A673 (cell line): ENCODE data around the gene BPIFA2. TPM values are rescaled to one million over a fixed set of nuclear protein-coding genes. Genes with fewer than 3 reads are reported as not detected.

ENCODE experiments used
- BruUV-seq: library from RNA; stranded (reverse); fragments of 400-500 nt; replicated peaks from 2 replicates; lab custom pipeline; 2021; lab: Mats Ljungman, UMichigan
- CTCF ChIA-PET: fragments of 300-600 bp; sonication (Branson Sonifier 250); formaldehyde crosslinking; loops from one replicate; lab custom pipeline; 2022; ENCODE audit warnings: antibody characterized with exemption; lab: Charles Lee
- POLR2A ChIA-PET: fragments of 300-600 bp; sonication (Branson Sonifier 250); formaldehyde crosslinking; loops from one replicate; lab custom pipeline; 2022; ENCODE audit warnings: antibody characterized with exemption; ENCODE audit not compliant: low non-redundant PET; lab: Charles Lee
- DNase-seq: peaks from one replicate; pipeline ENCODE4 v3.0.0-alpha.2; 2015; ENCODE audit warnings: low spot score
- H3K27ac ChIP-seq: fragments of 200-600 bp; sonication (generic); 2 replicates; pipeline ENCODE4 v1.5.1; 2016; ENCODE audit warnings: mixed run types, low read depth, mild to moderate bottlenecking, mixed read lengths, antibody characterized with exemption, low read length; ENCODE audit not compliant: poor library complexity, severe bottlenecking
- H3K27me3 ChIP-seq: fragments of 200-600 bp; sonication (generic); replicated peaks from 2 replicates; pipeline ENCODE4 v1.6.1; 2017; ENCODE audit warnings: mixed run types, low read depth, mild to moderate bottlenecking, mixed read lengths, antibody characterized with exemption, low read length; ENCODE audit not compliant: insufficient read depth, poor library complexity
- H3K36me3 ChIP-seq: fragments of 200-600 bp; sonication (generic); 2 replicates; pipeline ENCODE4 v1.6.1; 2016; ENCODE audit warnings: mixed run types, mild to moderate bottlenecking, mixed read lengths, antibody characterized with exemption, low read length; ENCODE audit not compliant: insufficient read depth, poor library complexity, severe bottlenecking
- H3K4me1 ChIP-seq: fragments of 200-600 bp; sonication (generic); 2 replicates; pipeline ENCODE4 v1.6.1; 2017; ENCODE audit warnings: mixed run types, mild to moderate bottlenecking, mixed read lengths, antibody characterized with exemption, low read length; ENCODE audit not compliant: insufficient read depth, poor library complexity, severe bottlenecking
- H3K4me3 ChIP-seq: fragments of 200-600 bp; sonication (generic); 2 replicates; pipeline ENCODE4 v1.5.1; 2016; ENCODE audit warnings: low read depth, mixed run types, mild to moderate bottlenecking, mixed read lengths, low read length; ENCODE audit not compliant: poor library complexity, severe bottlenecking
- H3K9me3 ChIP-seq: fragments of 200-600 bp; sonication (generic); 2 replicates; pipeline ENCODE4 v1.6.1; 2016; ENCODE audit warnings: mixed run types, low read depth, mild to moderate bottlenecking, mixed read lengths, antibody characterized with exemption, low read length; ENCODE audit not compliant: poor library complexity, severe bottlenecking
- CTCF ChIP-seq: fragments of 300-800, 200-600 bp; sonication (generic); conservative IDR thresholded peaks from 2 replicates; pipeline ENCODE4 v1.5.1; 2017; ENCODE audit warnings: low read depth, mild to moderate bottlenecking, antibody characterized with exemption, low read length, moderate library complexity, mixed read lengths
- EZH2 ChIP-seq: fragments of 200-600 bp; sonication (generic); IDR thresholded peaks from 2 replicates; pipeline ENCODE4 v1.6.1; 2017; ENCODE audit warnings: borderline replicate concordance, low read depth, mild to moderate bottlenecking, mixed read lengths, antibody characterized with exemption, low read length; ENCODE audit not compliant: poor library complexity, severe bottlenecking
- intact Hi-C: fragments of 100-400 bp; cut with micrococcal nuclease; formaldehyde crosslinking; loops from one replicate; pipeline ENCODE4 v1.10.0; 2022; ENCODE audit not compliant: unreplicated experiment
- total RNA-seq: library from RNA; stranded (reverse); gene quantifications from 2 replicates; pipeline ENCODE4 v1.2.3, GENCODE V29; 2021

Gene BPIFA2
- total RNA-seq, 1 experiment from 2014 or later = not detected

DNA sequence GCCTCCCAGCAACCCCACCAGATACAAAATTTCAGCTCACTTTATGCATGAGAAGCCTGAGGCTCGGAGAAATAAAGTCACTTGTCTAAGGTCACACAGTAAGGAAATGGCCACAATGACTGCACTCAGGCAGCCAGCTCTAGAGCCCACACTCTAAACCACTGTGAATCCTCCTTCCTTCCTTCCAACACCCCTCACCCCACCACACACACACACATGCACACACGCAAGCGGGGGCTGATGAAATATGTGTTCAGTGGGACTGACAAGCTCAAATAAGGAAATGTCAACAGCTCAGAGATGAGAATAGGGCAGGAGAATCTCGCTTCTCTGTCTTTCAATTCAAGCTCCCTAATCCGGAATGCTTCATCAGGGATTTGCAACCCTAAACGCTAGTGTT lies 61.9 kb downstream of the BPIFA2 start:
- DNase-seq = no peak
- Histone ChIP-seq H3K27me3 (peaks cover 52% of the 10 kb centered on the region), H3K27ac (no peak overlapping the region), H3K4me1 (no peaks in the 10 kb centered on the region), H3K36me3 (no peaks in the 10 kb centered on the region), H3K4me3 (no peak overlapping the region), H3K9me3 (no peaks in the 10 kb centered on the region)
- TF ChIP-seq EZH2 = no peak
- TF ChIP-seq CTCF = no peak
- POLR2A ChIA-PET = interaction anchor here (0.5 kb wide), 1 partner anchor 123 kb away, joined by 6 read pairs; no protein-coding TSS in a partner anchor
- intact Hi-C loops = no loop called here
- CTCF ChIA-PET = interaction anchor here (0.7 kb wide), 1 partner anchor 383 kb away, joined by 4 read pairs; no protein-coding TSS in a partner anchor
- no TSS peak for BruUV-seq

Other genes with a start within 250 kb of the BPIFA2 start
- gene SUN5, start 163.7 kb upstream of the BPIFA2 start, total RNA-seq = not detected in 2 replicates
- not detected in 2 replicates for gene BPIFB2, start 160.5 kb upstream of the BPIFA2 start, total RNA-seq
- gene BPIFB6, start 136.5 kb upstream of the BPIFA2 start, total RNA-seq = not detected in 2 replicates
- gene BPIFB3, start 114.3 kb upstream of the BPIFA2 start, total RNA-seq = not detected in 2 replicates
- gene BPIFB4, start 88.5 kb upstream of the BPIFA2 start, total RNA-seq = not detected in 2 replicates
- not detected in 2 replicates for gene BPIFA3, start 49.2 kb downstream of the BPIFA2 start, total RNA-seq
- not detected in 2 replicates for gene BPIFA1, start 67.8 kb downstream of the BPIFA2 start, total RNA-seq
- not detected in 2 replicates for gene BPIFB1, start 115.1 kb downstream of the BPIFA2 start, total RNA-seq
- 52.7 and 62.1 TPM in 2 replicates for gene CDK5RAP1, start 233.4 kb downstream of the BPIFA2 start, total RNA-seq